ENCODE measurements around the gene INPP4B.

The INPP4B gene

DNA sequence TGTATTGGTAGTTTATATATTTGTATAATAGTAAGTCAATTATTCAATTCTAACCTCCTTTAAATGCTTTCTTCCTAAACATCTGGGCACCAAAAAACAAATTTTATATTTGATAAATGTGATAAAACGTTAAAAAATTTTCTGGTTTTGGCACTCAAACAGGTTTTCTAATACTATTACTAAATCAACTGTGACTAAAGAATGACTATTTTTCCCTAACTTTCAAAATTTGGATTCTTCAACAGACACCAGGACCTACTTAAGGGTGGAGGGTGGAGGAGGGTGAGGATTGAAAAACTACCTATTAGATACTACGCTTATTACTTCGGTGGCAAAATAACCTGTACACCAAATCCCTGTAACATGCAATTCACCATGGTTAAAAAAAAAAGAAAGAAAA lies 654.2 kb downstream of the INPP4B start:
- no peaks in the 10 kb centered on the region for H3K36me3 ChIP-seq (ENCODE audit: insufficient read depth, low read length)
- no peaks in the 10 kb centered on the region for H3K27me3 ChIP-seq (ENCODE audit: insufficient read depth, low read length)
- no peak overlapping the region for H3K4me3 ChIP-seq (ENCODE audit: low read length)

DNA sequence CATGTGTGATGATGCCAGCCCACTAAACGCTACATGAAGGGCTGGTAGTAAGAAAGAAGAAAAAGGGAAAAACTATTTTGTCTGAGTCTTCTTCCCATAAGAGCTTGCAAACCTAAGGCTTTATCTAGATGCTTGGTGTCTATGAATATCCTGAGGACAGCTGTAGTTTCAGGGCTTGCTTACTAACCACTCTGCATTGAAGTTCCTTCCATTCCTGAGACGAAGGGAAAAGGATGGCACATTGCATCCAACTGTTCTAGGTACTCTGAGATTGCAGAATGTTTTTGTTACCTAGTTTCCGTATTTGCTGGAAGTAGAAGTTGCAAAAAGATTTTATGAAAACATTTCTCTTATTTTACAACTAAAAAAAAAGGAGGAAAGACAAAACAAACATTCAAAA lies 665.1 kb downstream of the INPP4B start:
- Histone ChIP-seq H3K27me3 (ENCODE audit: insufficient read depth, low read length) (no peaks in the 10 kb centered on the region), H3K4me3 (ENCODE audit: low read length) (no peak overlapping the region), H3K9me3 (ENCODE audit: low read length) (no peaks in the 10 kb centered on the region), H2AFZ (ENCODE audit: low read depth, low read length) (no peak overlapping the region), H3K36me3 (ENCODE audit: insufficient read depth, low read length) (no peaks in the 10 kb centered on the region), H3K4me1 (ENCODE audit: insufficient read depth, low read length) (peaks cover 5% of the 10 kb centered on the region)

More for the DNA sequence above, 654.2 kb downstream of the INPP4B start:
- no peak overlapping the region for H2AFZ ChIP-seq (ENCODE audit: low read depth, low read length)
- no peaks in the 10 kb centered on the region for H3K9me3 ChIP-seq (ENCODE audit: low read length)
- peaks cover 4% of the 10 kb centered on the region for H3K4me1 ChIP-seq (ENCODE audit: insufficient read depth, low read length)

DNA sequence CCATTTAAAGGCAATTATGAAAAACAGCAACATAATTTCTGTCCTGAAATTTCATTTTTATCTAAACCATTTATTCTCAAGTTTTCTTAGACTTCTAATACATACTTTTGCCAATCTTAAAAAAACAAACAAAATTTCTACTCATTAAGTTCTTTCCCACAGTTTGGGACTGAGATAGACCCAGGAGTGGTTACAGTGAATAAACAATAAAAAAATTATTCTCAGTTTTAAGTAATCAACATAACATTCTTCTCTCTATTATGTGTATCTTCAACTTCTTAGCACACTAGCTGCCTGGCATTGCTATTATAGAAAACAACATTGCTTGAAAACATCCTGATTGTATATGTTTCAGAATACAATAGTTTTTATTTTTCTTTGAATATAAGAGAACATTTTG lies 676.9 kb downstream of the INPP4B start:
- H3K27me3 ChIP-seq (ENCODE audit: insufficient read depth, low read length), result no peaks in the 10 kb centered on the region
- H3K9me3 ChIP-seq (ENCODE audit: low read length), result no peaks in the 10 kb centered on the region
- no peak overlapping the region for H2AFZ ChIP-seq (ENCODE audit: low read depth, low read length)
- no peak overlapping the region for H3K4me3 ChIP-seq (ENCODE audit: low read length)
- no peaks in the 10 kb centered on the region for H3K4me1 ChIP-seq (ENCODE audit: insufficient read depth, low read length)
- H3K36me3 ChIP-seq (ENCODE audit: insufficient read depth, low read length), result no peaks in the 10 kb centered on the region

DNA sequence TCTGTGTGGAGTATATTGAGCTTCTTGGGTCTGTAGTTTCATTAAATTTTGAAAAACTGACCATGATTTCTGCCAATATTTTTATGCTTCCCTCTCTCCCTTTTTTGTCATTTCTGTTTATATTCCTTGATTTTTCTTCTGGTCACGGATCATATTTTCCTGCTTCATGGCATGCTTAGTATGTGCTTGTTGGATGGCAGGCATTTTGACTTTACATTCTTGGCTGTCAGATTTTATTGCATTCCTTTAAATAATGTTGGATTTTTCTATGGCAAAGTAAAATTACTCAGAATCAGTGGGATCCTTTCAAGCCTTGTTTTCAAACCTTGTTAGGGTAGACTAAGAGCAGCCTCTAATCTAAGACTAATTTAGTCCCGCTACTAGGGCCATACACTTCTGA lies 677.9 kb downstream of the INPP4B start:
- H3K4me3 ChIP-seq (ENCODE audit: low read length), result no peak overlapping the region
- H3K4me1 ChIP-seq (ENCODE audit: insufficient read depth, low read length), result no peaks in the 10 kb centered on the region
- H3K27me3 ChIP-seq (ENCODE audit: insufficient read depth, low read length), result no peaks in the 10 kb centered on the region
- no peaks in the 10 kb centered on the region for H3K36me3 ChIP-seq (ENCODE audit: insufficient read depth, low read length)
- no peak overlapping the region for H2AFZ ChIP-seq (ENCODE audit: low read depth, low read length)
- H3K9me3 ChIP-seq (ENCODE audit: low read length), result no peaks in the 10 kb centered on the region

DNA sequence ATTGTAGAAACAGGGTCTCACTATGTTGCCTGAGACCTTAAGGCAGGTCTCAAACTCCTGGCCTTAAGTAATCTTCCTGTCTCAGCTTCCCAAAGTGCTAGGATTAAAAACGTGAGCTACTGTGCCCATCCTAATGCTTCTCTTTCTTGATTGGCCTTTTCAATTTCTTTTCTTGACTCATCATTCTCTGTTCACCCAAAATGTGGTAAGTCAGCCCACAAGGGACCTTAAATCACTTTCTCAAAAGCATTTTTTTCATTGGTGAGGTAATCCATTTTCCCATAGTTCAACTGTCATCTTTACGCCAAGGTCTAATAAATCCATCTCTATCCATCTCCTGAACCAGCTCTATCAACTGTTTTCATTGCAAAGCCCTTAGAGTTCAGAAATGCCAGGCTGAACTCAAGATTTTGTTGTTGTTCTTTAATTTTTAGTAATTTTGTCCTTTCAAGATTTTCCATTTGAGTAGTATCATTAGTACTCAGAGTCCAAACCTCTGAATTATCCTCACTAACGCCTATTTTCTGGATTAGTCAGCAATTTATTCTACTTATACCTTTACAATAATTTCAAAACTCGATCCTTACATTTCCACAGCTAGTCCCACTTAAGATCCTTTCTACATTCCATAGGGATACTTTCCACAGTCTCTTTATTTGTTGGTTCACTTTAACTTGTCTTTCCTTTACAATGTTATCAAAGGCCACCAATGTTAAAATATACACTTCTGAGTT lies 681.2 kb downstream of the INPP4B start:
- Histone ChIP-seq H3K27me3 (ENCODE audit: insufficient read depth, low read length) (no peaks in the 10 kb centered on the region), H3K4me1 (ENCODE audit: insufficient read depth, low read length) (no peaks in the 10 kb centered on the region), H3K4me3 (ENCODE audit: low read length) (no peak overlapping the region), H3K36me3 (ENCODE audit: insufficient read depth, low read length) (no peaks in the 10 kb centered on the region), H3K9me3 (ENCODE audit: low read length) (no peaks in the 10 kb centered on the region), H2AFZ (ENCODE audit: low read depth, low read length) (no peak overlapping the region)

DNA sequence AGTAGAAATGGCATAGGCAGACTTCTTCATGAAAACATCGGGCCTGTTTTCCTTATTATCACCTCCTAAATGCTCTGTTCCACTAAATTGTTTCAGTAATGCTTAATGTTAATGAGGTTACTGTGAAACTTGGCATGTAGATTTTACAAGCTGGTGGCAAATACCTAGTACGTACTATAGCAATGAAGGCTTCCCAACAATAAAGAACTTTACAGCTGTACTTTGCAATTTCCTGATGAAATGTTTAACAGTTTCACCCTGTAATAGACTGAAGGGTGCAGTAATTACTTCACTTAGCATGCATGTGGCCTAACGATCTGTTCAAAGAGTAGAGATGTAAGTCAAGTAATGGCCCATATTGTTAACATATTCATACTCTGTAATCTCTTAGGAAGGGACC lies 685.0 kb downstream of the INPP4B start:
- Histone ChIP-seq H3K36me3 (ENCODE audit: insufficient read depth, low read length) (no peaks in the 10 kb centered on the region), H2AFZ (ENCODE audit: low read depth, low read length) (no peak overlapping the region), H3K27me3 (ENCODE audit: insufficient read depth, low read length) (no peaks in the 10 kb centered on the region), H3K4me3 (ENCODE audit: low read length) (no peak overlapping the region), H3K4me1 (ENCODE audit: insufficient read depth, low read length) (peaks cover 11% of the 10 kb centered on the region), H3K9me3 (ENCODE audit: low read length) (no peaks in the 10 kb centered on the region)

DNA sequence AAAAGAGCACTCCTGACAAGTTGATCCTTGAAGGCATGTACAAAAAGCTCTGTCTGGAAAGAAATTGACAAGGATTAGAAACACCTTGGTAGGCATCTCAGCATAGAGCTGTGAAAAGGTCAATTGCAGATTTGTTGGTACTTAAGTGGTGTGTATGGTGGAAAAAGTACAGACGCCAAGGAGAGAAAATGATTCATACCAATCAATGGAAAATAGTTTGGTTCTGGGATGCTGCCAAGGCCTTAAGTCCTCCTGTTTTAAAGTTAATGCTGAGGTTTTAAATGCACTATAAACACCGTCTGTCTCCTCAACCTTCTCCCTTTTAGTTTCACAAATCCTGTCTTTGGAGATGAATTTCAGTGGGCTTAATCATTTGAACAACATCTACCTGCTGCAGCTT lies 685.6 kb downstream of the INPP4B start:
- Histone ChIP-seq H3K4me1 (ENCODE audit: insufficient read depth, low read length) (peaks cover 17% of the 10 kb centered on the region), H3K27me3 (ENCODE audit: insufficient read depth, low read length) (no peaks in the 10 kb centered on the region), H3K9me3 (ENCODE audit: low read length) (no peaks in the 10 kb centered on the region), H3K36me3 (ENCODE audit: insufficient read depth, low read length) (no peaks in the 10 kb centered on the region), H3K4me3 (ENCODE audit: low read length) (no peak overlapping the region), H2AFZ (ENCODE audit: low read depth, low read length) (no peak overlapping the region)

DNA sequence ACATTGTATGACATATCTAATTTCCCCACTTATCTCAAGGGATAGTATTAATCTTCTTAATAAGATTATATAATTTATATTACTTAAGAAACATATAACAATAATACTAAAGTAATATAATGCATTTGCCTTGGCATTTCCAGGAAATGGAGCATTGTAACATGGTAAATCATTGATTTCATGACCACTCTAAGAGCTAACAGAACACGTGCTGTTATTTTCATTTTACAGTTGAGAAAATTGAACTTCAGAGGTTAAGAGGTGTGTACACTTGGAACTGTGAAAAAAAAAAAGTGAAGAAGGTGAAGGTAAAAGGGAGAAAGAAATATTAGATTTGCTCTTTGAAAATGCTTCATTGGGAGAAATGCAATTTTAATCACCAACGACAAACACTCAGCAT lies 687.1 kb downstream of the INPP4B start:
- Histone ChIP-seq H3K9me3 (ENCODE audit: low read length) (no peaks in the 10 kb centered on the region), H3K27me3 (ENCODE audit: insufficient read depth, low read length) (no peaks in the 10 kb centered on the region), H3K36me3 (ENCODE audit: insufficient read depth, low read length) (no peaks in the 10 kb centered on the region), H3K4me3 (ENCODE audit: low read length) (no peak overlapping the region), H3K4me1 (ENCODE audit: insufficient read depth, low read length) (peaks cover 23% of the 10 kb centered on the region), H2AFZ (ENCODE audit: low read depth, low read length) (no peak overlapping the region)

DNA sequence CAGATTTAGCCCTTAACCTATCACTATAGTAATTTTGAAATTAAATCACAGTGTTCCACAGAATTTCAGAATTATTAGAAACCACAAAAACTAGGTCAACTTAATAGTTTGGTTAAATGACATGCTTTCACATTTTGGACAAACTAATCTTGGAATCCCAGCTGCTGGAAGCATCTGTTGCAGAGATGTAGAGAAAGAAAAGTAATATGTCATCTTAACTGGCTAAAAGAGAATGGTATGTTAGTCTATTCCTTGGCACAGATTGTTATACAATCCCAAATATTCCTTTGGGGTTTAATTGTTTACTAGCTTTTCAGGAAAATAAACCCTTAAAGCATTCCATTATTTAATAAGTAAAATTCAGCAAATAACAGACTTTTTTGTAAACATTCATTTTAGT lies 689.8 kb downstream of the INPP4B start:
- no peaks in the 10 kb centered on the region for H3K36me3 ChIP-seq (ENCODE audit: insufficient read depth, low read length)
- no peak overlapping the region for H2AFZ ChIP-seq (ENCODE audit: low read depth, low read length)
- H3K27me3 ChIP-seq (ENCODE audit: insufficient read depth, low read length), result no peaks in the 10 kb centered on the region
- H3K4me3 ChIP-seq (ENCODE audit: low read length), result no peak overlapping the region
- H3K4me1 ChIP-seq (ENCODE audit: insufficient read depth, low read length), result peaks cover 23% of the 10 kb centered on the region
- no peaks in the 10 kb centered on the region for H3K9me3 ChIP-seq (ENCODE audit: low read length)

DNA sequence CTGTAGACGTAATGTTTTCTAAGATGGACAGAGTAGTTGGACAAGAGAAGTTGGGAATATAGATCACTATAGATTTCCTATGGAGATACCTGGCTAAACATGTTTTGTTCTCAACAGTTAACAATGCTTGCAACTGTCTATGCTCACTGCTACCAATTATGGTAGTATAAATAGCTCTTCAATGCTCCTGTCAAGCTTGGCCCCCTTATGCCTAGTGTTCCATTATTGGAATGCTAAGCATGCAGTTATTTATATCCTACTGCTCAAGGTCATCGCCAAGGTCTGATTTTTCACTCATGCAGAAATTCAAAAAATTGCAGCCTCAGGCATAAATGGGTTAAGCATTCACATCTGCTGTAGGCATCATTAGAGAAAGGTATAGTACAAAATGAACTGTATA lies 690.8 kb downstream of the INPP4B start:
- no peaks in the 10 kb centered on the region for H3K9me3 ChIP-seq (ENCODE audit: low read length)
- no peaks in the 10 kb centered on the region for H3K27me3 ChIP-seq (ENCODE audit: insufficient read depth, low read length)
- no peaks in the 10 kb centered on the region for H3K36me3 ChIP-seq (ENCODE audit: insufficient read depth, low read length)
- H2AFZ ChIP-seq (ENCODE audit: low read depth, low read length), result no peak overlapping the region
- H3K4me3 ChIP-seq (ENCODE audit: low read length), result no peak overlapping the region
- H3K4me1 ChIP-seq (ENCODE audit: insufficient read depth, low read length), result peaks cover 23% of the 10 kb centered on the region

DNA sequence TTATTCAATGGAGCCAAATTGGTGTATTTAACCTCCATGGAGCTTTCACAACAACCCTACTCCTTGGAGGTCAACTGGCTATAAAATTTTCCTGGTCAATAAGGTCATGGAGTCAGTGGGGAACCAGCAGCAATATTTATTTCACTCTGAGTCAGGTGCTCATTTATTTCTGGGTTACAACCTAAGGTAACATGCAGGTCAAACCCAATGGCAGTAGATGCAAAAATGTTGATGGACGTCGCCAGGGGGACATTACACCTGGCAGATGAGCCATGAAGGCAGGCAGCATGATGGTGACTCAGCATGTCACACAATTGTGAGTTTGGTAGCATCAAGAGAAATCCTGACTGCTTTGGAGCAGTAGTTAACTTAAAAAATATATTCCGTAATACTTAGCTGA lies 695.6 kb downstream of the INPP4B start:
- Histone ChIP-seq H3K27me3 (ENCODE audit: insufficient read depth, low read length) (no peaks in the 10 kb centered on the region), H3K4me1 (ENCODE audit: insufficient read depth, low read length) (peaks cover 6% of the 10 kb centered on the region), H3K4me3 (ENCODE audit: low read length) (no peak overlapping the region), H2AFZ (ENCODE audit: low read depth, low read length) (no peak overlapping the region), H3K9me3 (ENCODE audit: low read length) (no peaks in the 10 kb centered on the region), H3K36me3 (ENCODE audit: insufficient read depth, low read length) (no peaks in the 10 kb centered on the region)

DNA sequence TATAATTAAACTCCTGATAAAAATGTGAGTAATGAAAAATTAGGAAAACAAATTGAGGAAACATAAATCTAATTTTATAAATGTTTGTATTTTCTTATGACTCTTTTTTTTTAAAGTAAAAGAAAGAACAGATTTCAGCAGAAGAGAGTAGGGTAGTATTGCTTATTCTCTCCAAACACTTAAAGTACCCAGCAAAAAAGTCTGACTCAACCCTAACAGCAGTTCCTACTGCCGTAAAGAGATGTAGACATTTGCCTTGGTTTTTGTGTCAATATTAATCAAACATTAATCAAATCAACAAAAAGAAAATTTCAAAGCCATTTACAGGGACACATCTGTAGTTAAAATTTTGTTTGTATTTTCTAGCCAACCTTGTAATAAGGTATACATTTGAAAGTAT lies 701.3 kb downstream of the INPP4B start:
- Histone ChIP-seq H3K9me3 (ENCODE audit: low read length) (no peaks in the 10 kb centered on the region), H3K4me3 (ENCODE audit: low read length) (no peak overlapping the region), H3K4me1 (ENCODE audit: insufficient read depth, low read length) (no peaks in the 10 kb centered on the region), H3K36me3 (ENCODE audit: insufficient read depth, low read length) (no peaks in the 10 kb centered on the region), H2AFZ (ENCODE audit: low read depth, low read length) (no peak overlapping the region), H3K27me3 (ENCODE audit: insufficient read depth, low read length) (no peaks in the 10 kb centered on the region)

DNA sequence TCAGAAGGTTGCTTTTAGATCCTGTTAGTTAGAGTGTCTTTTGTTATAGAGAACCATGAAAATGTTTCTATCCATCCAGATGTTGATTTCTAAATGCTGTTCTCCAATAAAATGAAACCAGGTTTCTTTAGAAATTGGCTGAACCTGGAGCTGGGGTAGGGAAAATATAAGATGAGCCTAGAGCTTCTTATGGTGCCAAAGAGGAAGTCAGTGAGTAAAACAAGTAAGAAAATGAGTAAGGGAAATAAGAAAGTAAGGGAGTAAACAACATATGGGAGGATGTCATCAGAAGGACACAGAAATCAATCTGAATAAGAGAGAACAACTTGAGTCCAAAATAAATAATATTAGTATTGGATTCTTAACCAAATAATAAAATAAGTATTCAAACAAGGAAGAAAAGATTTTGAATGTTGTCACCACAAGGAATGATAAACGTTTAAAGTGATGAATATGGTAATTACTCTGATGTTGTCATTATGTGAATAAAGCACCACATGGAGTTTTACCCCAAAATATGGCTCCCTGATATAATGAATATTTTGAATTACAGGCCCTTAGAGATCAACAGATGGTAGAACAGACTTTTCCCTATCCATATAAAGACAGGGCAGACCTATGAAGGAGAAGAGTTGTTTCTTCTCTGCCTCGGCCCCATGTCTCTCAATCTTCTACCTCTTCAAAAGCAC lies 703.6 kb downstream of the INPP4B start:
- Histone ChIP-seq H3K27me3 (ENCODE audit: insufficient read depth, low read length) (no peaks in the 10 kb centered on the region), H3K36me3 (ENCODE audit: insufficient read depth, low read length) (no peaks in the 10 kb centered on the region), H3K4me1 (ENCODE audit: insufficient read depth, low read length) (no peaks in the 10 kb centered on the region), H3K9me3 (ENCODE audit: low read length) (no peaks in the 10 kb centered on the region), H2AFZ (ENCODE audit: low read depth, low read length) (no peak overlapping the region), H3K4me3 (ENCODE audit: low read length) (no peak overlapping the region)

DNA sequence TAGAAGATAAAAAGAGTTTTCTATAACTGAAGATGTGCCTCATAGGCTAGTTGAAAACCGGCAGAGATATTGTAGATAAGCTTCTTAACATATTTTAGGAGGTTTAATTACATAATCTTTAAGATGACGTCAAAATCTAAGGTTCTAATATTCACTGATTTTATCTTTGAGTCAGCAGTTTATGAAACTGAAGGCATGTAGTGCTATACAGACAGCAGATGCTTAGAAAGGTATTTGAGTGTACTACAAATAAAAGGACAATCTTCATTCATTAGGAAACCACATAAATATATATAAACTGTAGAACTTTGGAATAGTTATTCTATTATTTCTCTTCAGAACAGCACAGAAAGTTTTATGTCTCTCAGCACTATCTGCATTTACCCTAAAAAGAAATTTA lies 704.9 kb downstream of the INPP4B start:
- Histone ChIP-seq H2AFZ (ENCODE audit: low read depth, low read length) (no peak overlapping the region), H3K27me3 (ENCODE audit: insufficient read depth, low read length) (no peaks in the 10 kb centered on the region), H3K36me3 (ENCODE audit: insufficient read depth, low read length) (no peaks in the 10 kb centered on the region)

More for the DNA sequence above, 704.9 kb downstream of the INPP4B start:
- no peaks in the 10 kb centered on the region for H3K9me3 ChIP-seq (ENCODE audit: low read length)
- H3K4me1 ChIP-seq (ENCODE audit: insufficient read depth, low read length), result no peaks in the 10 kb centered on the region
- H3K4me3 ChIP-seq (ENCODE audit: low read length), result no peak overlapping the region
